Stimulated activated CD8-positive, alpha-beta memory T cell treated with anti-CD3 and anti-CD28 coated beads, Interleukin-12 subunit alpha, Interleukin-12 subunit beta, amount 100 ng/mL, for 24 hours (primary cell): ENCODE data around the gene RGS6.

Experiments used
- DNase-seq: peaks from one replicate; pipeline ENCODE4 v3.0.0-alpha.2; 2020; ENCODE audit errors: extremely low read depth

RGS6 gene

DNA sequence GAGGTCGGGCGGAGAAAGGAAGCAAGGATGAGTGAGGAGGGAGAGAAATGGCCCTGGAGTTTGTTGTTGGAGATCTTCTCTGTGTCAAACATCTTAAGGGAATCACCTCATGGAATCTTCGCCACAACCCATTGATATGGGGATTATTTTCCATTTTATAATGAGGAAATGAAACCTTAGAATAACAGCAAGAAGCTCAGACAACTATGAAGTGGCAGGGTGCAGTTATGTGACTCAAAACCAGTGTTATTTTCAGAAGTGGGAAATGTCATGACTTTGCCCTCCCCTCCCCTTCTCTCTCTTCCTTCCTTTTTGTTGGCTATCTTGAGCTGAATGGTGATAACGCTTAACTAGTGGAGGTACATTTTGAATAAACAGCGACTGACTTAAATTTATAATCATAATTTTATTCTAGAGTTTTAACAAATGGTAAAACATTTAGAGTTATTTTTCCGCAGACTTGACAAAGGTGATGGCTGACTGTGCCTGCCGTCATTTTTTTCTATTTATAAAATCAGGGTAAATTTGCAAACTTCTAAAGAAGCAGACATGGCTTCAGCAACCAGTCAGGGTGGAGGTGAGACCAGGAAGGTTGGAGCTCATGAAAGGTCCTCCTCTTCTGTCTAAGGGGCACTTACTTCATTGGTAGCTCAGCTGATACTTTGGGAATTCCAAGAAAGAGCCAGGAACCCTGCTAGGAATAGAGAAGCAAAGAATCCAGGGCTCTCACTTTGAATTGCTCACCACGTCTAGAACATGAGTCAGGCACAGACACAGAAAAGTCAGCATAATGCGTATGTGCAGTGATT, 232.4 kb downstream of the RGS6 start:
- DNase-seq: no peak

DNA sequence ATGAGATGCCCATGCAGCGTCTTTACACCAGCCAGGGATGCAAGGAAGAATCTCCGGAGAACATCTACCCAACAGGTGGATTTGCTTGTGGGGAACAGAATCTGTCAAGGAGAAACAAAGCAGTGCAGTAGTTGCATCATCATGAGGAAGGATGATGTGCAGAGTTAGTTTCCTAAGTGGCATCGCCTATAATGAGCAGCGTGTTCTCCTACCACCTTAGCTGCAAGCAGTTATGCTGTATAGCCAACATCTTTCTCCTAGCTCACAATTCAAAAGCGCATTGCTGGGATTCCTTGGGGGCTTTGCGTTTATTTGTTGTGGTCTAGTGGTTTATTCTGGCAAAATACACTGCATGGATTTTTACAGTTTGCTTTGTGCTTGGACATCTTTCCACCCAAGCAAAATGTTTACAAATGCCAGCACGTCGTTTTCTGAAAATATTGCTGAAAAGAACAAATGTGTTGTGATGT, 233.0 kb downstream of the RGS6 start:
- DNase-seq: no peak

- no peak for DNase-seq
These were observed 237.3 kb downstream of the RGS6 start for GRCh38 chr14:72169521-72169920.

DNA sequence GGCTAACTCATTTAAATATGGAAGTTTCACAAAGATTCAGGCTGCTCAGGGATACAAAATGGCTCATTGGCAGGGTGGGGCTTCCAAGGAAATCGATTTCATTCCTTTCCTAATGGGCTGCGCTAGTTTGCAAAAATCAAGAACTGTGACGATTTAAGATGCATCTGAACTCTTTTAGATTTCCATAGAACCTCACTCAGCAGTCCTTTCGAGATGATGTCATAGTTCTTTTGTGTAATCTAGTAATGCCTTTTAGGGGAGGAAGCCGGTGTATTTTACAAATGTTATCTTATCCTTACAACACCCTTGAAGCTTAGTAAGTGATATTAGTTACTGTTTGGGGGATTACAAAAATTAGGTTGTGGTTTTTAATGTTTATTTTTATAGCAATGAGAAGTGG, 239.8 kb downstream of the RGS6 start:
- DNase-seq: no peak

- DNase-seq: no peak
These were observed 240.4 kb downstream of the RGS6 start for GRCh38 chr14:72172597-72172996.

DNA sequence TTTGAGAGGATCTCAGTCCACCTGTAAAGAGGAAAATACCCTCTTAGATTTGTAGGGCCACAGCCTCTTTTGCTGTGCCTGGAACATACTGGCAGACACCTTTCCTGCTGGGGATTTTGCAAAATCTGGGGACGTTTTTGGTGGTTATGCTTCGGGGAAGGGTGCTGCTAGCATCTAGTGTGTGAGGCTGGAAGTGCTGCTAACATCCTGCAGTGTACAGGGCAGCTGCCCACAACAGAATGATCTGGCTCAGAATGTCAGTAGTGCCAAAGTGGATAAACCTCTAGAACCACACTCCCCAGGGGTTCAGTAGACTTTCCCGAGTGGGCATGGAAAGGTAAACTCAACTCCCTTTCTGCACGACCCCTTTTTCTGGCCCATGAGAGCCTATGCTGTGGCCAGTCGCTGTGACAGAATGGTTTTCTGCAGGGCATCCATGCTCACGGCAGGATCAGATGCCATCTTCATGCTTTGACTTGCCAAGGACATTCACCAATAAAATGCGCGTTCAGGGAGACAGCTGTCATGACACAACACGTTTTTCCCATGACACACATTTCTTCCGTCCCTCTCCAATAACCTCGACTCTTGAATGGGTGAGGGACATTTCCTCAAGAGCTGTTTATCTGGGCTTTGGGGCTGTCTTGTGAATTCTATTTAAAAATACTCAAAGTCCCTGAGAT, 240.9 kb downstream of the RGS6 start:
- DNase-seq: no peak

- no peak for DNase-seq
These were observed 245.0 kb downstream of the RGS6 start for GRCh38 chr14:72177251-72177650.

GRCh38 chr14:72178517-72178916, 246.3 kb downstream of the RGS6 start:
- DNase-seq: no peak

DNA sequence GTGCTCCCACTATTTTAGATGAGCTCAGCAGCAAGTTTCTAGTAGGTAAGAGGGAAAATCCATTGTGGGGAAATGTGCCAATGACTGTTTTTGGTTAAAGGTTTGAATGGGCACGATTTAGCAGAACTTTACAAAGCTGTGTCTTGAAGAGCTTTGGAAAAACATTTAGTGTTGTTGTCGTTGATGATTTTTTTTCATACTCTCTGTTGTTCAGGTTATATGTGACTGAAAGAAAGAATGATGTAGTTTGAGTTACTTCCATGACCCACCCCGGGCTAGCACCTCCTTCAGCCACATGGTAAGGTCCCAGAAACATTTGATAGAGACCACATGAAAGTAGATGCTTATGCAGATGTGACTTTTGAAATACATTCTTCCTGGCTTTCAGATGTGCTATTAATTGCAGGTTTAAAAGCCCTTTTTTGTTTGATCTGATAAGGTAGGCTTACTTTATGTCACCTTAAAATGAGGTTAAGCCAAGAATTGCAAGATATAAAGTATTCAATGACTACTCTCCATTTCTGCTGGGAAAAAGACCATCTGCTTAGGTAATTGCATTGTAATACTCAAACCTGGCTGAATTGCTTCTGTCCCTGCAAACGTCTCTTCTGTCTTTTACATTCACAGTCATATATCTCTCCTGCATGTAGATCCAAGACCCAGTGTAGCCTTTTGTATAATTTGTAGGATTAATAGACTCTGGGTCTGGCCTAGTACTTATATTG, 250.6 kb downstream of the RGS6 start:
- no peak for DNase-seq

DNA sequence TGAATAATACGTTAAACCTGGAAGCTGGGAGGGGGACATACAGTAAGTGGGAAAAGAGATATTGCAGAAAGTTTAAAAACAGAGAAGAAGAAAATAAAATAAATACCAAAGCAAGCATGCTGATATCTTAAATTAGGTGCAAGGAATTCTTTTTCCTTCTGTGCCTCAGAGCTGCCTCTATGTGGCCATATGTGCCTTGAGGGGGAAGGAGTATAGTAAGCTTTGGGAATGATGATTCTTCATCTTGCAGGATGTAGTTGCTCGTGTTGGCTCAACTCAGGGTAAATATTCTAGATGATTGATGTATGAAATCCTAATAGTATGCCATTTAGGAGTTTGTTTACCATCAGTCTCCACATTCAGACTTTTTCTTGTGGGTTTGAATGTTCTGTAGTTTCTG, 251.4 kb downstream of the RGS6 start:
- no peak for DNase-seq

DNA sequence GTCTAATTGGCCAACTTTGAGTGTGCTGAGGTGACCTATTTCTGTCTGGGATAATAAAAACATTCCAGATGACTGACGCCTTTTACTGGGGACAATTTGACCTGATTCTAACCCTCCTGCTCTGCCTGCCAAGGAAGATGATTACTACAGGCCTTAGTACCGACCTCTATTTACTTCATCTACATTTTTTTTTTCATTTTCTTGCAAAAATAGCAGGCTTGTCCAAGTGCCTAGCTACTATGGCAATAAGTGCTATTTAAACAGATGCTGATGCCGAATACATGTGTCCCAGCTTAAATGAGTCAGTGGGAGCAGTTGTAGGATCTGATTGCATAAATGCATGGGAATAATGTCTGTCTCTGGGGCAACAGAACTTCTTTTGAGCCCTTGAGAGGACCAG, 254.3 kb downstream of the RGS6 start:
- DNase-seq: no peak

GRCh38 chr14:72196237-72197015, 264.2 kb downstream of the RGS6 start:
- DNase-seq: no peak

DNA sequence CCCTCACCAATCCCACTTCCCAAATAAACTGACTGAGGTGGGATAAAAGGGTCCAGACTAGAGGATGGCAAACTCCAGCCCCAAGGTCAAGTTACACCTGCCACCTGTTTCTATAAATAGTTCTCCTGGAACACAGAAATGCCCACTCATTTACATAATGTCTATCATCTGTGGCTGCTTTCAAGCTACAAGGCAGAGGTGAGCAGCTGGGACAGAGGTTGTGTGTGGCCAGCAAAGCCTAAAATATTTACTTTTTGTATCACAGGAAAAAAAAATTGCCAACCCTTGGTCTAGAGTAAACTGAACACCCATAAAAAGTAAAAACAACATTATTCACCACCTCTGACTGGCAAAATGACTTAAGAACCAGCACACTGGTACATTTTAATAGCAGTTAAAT, 269.4 kb downstream of the RGS6 start:
- DNase-seq: no peak

- no peak for DNase-seq
These were observed 281.2 kb downstream of the RGS6 start for GRCh38 chr14:72213424-72213823.

DNA sequence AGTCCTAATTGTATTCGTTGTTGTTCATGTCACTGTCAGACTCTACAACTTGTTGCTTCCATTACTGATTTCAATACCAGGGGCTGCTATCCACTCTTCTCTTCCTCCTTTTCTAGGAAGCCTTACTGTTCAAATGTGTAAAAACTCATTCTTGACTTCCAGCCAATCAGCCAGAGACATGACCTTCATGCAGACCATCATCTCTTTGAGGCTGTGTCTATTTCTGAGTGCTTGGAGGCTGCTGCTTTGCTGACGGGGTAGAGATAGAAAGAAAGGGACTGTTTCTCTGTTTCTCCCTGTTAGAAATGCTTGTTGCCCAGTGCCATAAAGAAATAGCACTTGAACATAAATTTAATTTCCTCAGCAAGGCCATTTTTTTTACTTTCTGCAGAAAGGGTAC, 282.9 kb downstream of the RGS6 start:
- DNase-seq: no peak

DNA sequence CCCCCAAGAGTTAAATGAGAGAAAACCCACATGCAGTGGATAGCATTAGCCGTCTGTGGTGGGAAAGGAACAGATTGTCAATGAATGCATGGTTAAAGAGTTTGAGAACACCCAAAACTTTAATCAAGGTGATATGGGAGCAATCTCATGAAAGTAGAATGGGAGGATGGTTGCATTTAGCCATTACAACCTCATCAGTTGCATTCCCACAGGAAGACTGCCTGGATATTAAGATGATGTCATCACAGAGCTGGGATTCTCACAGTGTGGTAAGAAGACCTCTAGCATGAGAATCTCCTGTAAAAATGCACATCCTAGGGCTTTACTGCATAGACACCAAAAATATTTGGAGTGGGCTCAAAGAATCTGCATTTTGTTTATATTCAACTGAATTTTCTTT, 284.9 kb downstream of the RGS6 start:
- no peak for DNase-seq

- DNase-seq: no peak
These were observed 289.8 kb downstream of the RGS6 start for GRCh38 chr14:72222046-72222445.

- DNase-seq: no peak
These were observed 304.4 kb downstream of the RGS6 start for GRCh38 chr14:72236629-72237028.

GRCh38 chr14:72237722-72238666, 305.8 kb downstream of the RGS6 start:
- DNase-seq: no peak
